ENCODE results near the gene GRK6. TPM values are rescaled to one million over a fixed set of nuclear protein-coding genes. Genes with fewer than 3 reads are reported as not detected.

The GRK6 gene
- total and polyA plus RNA-seq, 9 of the 15 experiments (the other 6 are each of a cell fraction or from before 2014, with no cell fraction given), result 0.63 to 122 (median 44.5) TPM

GRCh38 chr5:177445052-177445916, 18.8 kb downstream of the GRK6 start (continued):
- TF ChIP-seq, protein P1, sequence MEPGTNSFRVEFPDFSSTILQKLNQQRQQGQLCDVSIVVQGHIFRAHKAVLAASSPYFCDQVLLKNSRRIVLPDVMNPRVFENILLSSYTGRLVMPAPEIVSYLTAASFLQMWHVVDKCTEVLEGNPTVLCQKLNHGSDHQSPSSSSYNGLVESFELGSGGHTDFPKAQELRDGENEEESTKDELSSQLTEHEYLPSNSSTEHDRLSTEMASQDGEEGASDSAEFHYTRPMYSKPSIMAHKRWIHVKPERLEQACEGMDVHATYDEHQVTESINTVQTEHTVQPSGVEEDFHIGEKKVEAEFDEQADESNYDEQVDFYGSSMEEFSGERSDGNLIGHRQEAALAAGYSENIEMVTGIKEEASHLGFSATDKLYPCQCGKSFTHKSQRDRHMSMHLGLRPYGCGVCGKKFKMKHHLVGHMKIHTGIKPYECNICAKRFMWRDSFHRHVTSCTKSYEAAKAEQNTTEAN (CRISPR knock-in tag; IDR thresholded peaks at IDR 0.05), result 0 out of 2 replicates have a peak, but pooled peaks have one; percentile 2
- TF ChIP-seq TEAD4 (IDR thresholded peaks at IDR 0.05; ENCODE audit: low read length) (peak; percentile 7; the same call in 1 of the 2 replicates), TEAD4 (CRISPR knock-in tag; IDR thresholded peaks at IDR 0.05; ENCODE audit: borderline replicate concordance) (no peak), POLR2AphosphoS2 (IDR thresholded peaks at IDR 0.05; ENCODE audit: low read length) (peak; percentile 61), ELK3 (CRISPR knock-in tag; IDR thresholded peaks at IDR 0.05) (no peak), ZNF407 (IDR thresholded peaks at IDR 0.05; ENCODE audit: low read depth) (peak; percentile 20; the same call in 1 of the 2 replicates), POLR2H (tag; IDR thresholded peaks at IDR 0.05; ENCODE audit: low read depth) (peak; percentile 54), YY1 (IDR thresholded peaks at IDR 0.05; ENCODE audit: borderline replicate concordance in 1 of 3, control insufficient read depth in 1 of 3, extremely low read depth in 1 of 3, insufficient read depth in 3 of 3, insufficient read length in 1 of 3, insufficient replicate concordance in 2 of 3, low read depth in 1 of 3, low read length in 2 of 3) (peak in 1 of 3 experiments; percentile 14)
- TF ChIP-seq, protein P2, sequence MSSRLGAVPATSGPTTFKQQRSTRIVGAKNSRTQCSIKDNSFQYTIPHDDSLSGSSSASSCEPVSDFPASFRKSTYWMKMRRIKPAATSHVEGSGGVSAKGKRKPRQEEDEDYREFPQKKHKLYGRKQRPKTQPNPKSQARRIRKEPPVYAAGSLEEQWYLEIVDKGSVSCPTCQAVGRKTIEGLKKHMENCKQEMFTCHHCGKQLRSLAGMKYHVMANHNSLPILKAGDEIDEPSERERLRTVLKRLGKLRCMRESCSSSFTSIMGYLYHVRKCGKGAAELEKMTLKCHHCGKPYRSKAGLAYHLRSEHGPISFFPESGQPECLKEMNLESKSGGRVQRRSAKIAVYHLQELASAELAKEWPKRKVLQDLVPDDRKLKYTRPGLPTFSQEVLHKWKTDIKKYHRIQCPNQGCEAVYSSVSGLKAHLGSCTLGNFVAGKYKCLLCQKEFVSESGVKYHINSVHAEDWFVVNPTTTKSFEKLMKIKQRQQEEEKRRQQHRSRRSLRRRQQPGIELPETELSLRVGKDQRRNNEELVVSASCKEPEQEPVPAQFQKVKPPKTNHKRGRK (tag; IDR thresholded peaks at IDR 0.05), result peak; percentile 92

Measured in K562 (cell line).